GF-D8 (cell line): ENCODE measurements around the gene PADI1.

Experiments used
- DNase-seq: peaks from one replicate; lab custom pipeline; 2025; lab: John Stamatoyannopoulos, UW

PADI1 gene

GRCh38 chr1:17274186-17275170 is 69.5 kb downstream of the PADI1 start:
- no peak for DNase-seq

GRCh38 chr1:17276568-17276967 is 71.6 kb downstream of the PADI1 start:
- DNase-seq, result peak; percentile 82

GRCh38 chr1:17277511-17278159 is 72.7 kb downstream of the PADI1 start:
- no peak for DNase-seq

GRCh38 chr1:17278996-17279830 is 74.3 kb downstream of the PADI1 start:
- no peak for DNase-seq

- no peak for DNase-seq
Observed at GRCh38 chr1:17280436-17280835, 75.5 kb downstream of the PADI1 start.

- DNase-seq, result no peak
Observed at GRCh38 chr1:17280894-17281293, 76.0 kb downstream of the PADI1 start.

- DNase-seq, result peak; percentile 99
Observed at GRCh38 chr1:17281775-17282181, 76.8 kb downstream of the PADI1 start.

- no peak for DNase-seq
Observed at GRCh38 chr1:17282836-17283235, 77.9 kb downstream of the PADI1 start.

GRCh38 chr1:17286646-17287045 is 81.7 kb downstream of the PADI1 start:
- no peak for DNase-seq

- peak; percentile 51 for DNase-seq
Observed at GRCh38 chr1:17287130-17287776, 82.3 kb downstream of the PADI1 start.

GRCh38 chr1:17289721-17290120 is 84.8 kb downstream of the PADI1 start:
- DNase-seq, result no peak

GRCh38 chr1:17290553-17290952 is 85.6 kb downstream of the PADI1 start:
- DNase-seq, result no peak

GRCh38 chr1:17292299-17293160 is 87.6 kb downstream of the PADI1 start:
- no peak for DNase-seq

GRCh38 chr1:17293681-17294425 is 88.9 kb downstream of the PADI1 start:
- DNase-seq, result no peak

GRCh38 chr1:17295292-17295691 is 90.4 kb downstream of the PADI1 start:
- DNase-seq, result no peak
